Fibroblast of lung (primary cell): Measurements from ENCODE around the gene NAA60.

Source experiments
- CTCF ChIP-seq, 2 donors: IDR thresholded peaks in 1 of 2; conservative IDR thresholded peaks in 1 of 2; 1 replicate in 1 of 2; 2 replicates in 1 of 2; pipeline ENCODE4 v1.5.1; 2011 to 2012; ENCODE audit warnings: low read length in 2 of 2, control low read depth in 1 of 2, inconsistent platforms in 1 of 2, low read depth in 1 of 2, mild to moderate bottlenecking in 1 of 2
- EZH2 ChIP-seq: IDR thresholded peaks from 2 replicates; pipeline ENCODE4 v1.5.1; 2012; ENCODE audit warnings: low read length, control low read depth, mild to moderate bottlenecking; ENCODE audit errors: missing control alignments

DNA sequence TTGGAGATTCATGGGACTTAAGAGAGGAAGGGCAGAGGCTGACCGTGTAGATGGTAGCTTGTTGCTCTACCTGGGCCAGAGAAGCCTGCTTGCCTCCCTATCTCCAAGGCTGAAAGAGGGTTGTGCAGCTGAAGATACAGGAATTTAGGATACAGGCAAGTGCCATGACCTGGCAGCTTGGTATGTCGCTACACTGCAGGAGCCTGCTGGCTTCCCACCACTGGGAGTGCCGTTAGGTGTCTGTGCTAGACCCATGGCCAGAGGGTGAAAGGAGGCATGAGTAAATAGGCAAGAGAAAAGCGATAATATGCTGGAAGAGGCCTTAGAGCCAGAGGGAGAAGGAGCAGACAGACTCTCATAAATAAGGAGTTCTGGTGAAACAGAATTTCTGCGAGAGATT is 10.6 kb downstream of the NAA60 start:
- TF ChIP-seq CTCF (conservative IDR thresholded peaks at IDR 0.05 in 1 of 2, IDR thresholded peaks at IDR 0.05 in 1 of 2; ENCODE audit: low read depth in 1 of 2, low read length in 2 of 2) = no peak
- no peak for TF ChIP-seq EZH2
